ENCODE measurements around the gene DCC. TPM values are rescaled to one million over a fixed set of nuclear protein-coding genes. Genes with fewer than 3 reads are reported as not detected.

Gene DCC
- total and polyA plus RNA-seq, 9 donors, result under 0.01 to 0.77 (median 0.30) TPM; not detected in 3

GRCh38 chr18:52394602-52395001 is 54.6 kb downstream of the DCC start:
- WGBS, 3 donors, result 14 to 26% (median 17%) methylated on average over 2 of the region's 2 CpGs
- H3K27me3 ChIP-seq, result no peaks in the 10 kb centered on the region
- H3K4me3 ChIP-seq, result no peak overlapping the region
- H3K27ac ChIP-seq, result no peak overlapping the region
- intact Hi-C loops (cut with DNase I), result no loop called here
- H3K36me3 ChIP-seq, result no peaks in the 10 kb centered on the region
- no peaks in the 10 kb centered on the region for H3K4me1 ChIP-seq (ENCODE audit: insufficient read depth)
- TF ChIP-seq CTCF (IDR thresholded peaks at IDR 0.05), result no peak
- TF ChIP-seq POLR2A (IDR thresholded peaks at IDR 0.05), result no peak
- no peak for TF ChIP-seq EP300 (IDR thresholded peaks at IDR 0.05)
- no peak for DNase-seq
- no peaks in the 10 kb centered on the region for H3K9me3 ChIP-seq

DNA sequence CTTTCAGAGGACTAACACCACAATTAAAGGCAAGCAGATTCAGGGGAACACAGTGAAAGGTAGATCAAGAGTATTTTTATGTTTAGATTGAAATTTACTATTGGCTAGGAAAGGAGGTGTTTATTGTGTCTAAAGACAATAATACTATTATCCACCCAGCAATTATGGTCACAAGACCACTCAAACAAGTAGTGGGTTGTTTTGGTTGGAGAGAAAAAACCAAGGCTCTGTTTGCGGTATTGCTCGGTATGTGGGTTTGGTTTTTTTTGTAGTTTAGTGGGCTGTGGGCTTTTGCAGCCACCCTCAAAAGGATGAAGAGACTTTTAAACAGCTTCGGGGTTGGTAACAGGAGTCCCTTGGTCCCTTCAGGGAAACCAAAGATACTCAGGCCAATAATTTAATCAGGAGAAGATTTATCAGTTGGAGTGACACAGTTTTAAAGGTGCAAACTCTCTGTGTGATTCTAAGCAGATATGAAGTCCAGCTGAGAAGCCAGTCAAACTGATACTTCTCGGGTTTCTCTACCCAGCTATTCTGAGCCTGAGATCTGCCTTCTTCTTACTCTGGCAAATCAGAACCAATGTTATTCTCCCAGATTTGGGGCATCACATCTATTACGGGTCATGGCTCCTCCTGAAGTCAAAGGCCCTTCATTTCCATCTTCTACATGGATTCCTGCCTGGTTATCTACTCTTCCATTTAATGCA is 55.3 kb downstream of the DCC start:
- Histone ChIP-seq H3K9me3 (no peaks in the 10 kb centered on the region), H3K36me3 (no peaks in the 10 kb centered on the region), H3K27ac (no peak overlapping the region), H3K4me3 (no peak overlapping the region), H3K4me1 (ENCODE audit: insufficient read depth) (no peaks in the 10 kb centered on the region), H3K27me3 (no peaks in the 10 kb centered on the region)
- DNase-seq, result no peak
- intact Hi-C loops (cut with DNase I), result no loop called here
- WGBS, 3 donors, result 60 to 80% (median 64%) methylated on average over 5 of the region's 5 CpGs
- TF ChIP-seq CTCF (IDR thresholded peaks at IDR 0.05) (no peak), POLR2A (IDR thresholded peaks at IDR 0.05) (no peak), EP300 (IDR thresholded peaks at IDR 0.05) (no peak)

DNA sequence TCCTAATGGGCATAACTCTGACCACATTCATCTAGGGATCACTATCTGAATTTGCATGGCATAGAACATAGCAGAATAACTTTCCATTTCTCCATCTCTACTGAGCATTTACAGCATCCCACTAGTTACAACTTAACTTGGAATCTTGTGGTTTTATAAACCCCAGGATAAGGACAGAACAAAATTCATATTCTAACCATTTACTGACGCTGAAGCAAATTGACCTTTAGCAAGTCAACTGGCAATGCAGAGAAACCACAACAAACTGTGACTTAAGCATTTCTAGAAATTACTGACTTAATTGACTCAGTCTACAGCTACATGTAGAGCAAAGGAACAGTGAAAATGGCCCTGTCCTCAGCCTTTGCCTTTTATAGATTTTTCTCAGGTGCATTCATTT is 61.2 kb downstream of the DCC start:
- Histone ChIP-seq H3K27ac (no peak overlapping the region), H3K36me3 (no peaks in the 10 kb centered on the region), H3K4me3 (no peak overlapping the region), H3K27me3 (no peaks in the 10 kb centered on the region), H3K4me1 (ENCODE audit: insufficient read depth) (no peaks in the 10 kb centered on the region), H3K9me3 (no peaks in the 10 kb centered on the region)
- TF ChIP-seq POLR2A (IDR thresholded peaks at IDR 0.05), result no peak
- TF ChIP-seq CTCF (IDR thresholded peaks at IDR 0.05), result no peak
- 88 to 90% (median 89%) methylated on average over 1 of the region's 1 CpG for WGBS, 3 donors
- intact Hi-C loops (cut with DNase I), result no loop called here
- no peak for DNase-seq

- Histone ChIP-seq H3K27ac (no peak overlapping the region), H3K27me3 (no peaks in the 10 kb centered on the region), H3K4me3 (no peak overlapping the region), H3K9me3 (no peaks in the 10 kb centered on the region), H3K4me1 (ENCODE audit: insufficient read depth) (no peaks in the 10 kb centered on the region), H3K36me3 (no peaks in the 10 kb centered on the region)
- intact Hi-C loops (cut with DNase I), result no loop called here
- TF ChIP-seq EP300 (IDR thresholded peaks at IDR 0.05) (no peak), CTCF (IDR thresholded peaks at IDR 0.05) (no peak), POLR2A (IDR thresholded peaks at IDR 0.05) (no peak)
- WGBS, 3 donors, result 56 to 85% (median 82%) methylated on average over 3 of the region's 3 CpGs
- DNase-seq, result no peak
Observed at GRCh38 chr18:52402814-52403213, 62.8 kb downstream of the DCC start.
